HFF-Myc (cell line): ENCODE results near the gene CAV3.

Experiments
- DNase-seq: peaks from one replicate; pipeline ENCODE4 v3.0.0-alpha.2; 2011; ENCODE audit warnings: low read depth; ENCODE audit errors: extremely low read depth
- H3K4me3 ChIP-seq: replicated peaks from 2 replicates; pipeline ENCODE4 v1.5.1; 2011; ENCODE audit warnings: low read depth, mild to moderate bottlenecking, control low read depth, low read length
- TF ChIP-seq, protein P1 (sequence below): IDR thresholded peaks from 2 replicates; pipeline ENCODE4 v1.5.1; 2012; ENCODE audit warnings: mild to moderate bottlenecking, low read depth, low read length, control low read depth; ENCODE audit errors: missing control alignments

CAV3 gene

DNA sequence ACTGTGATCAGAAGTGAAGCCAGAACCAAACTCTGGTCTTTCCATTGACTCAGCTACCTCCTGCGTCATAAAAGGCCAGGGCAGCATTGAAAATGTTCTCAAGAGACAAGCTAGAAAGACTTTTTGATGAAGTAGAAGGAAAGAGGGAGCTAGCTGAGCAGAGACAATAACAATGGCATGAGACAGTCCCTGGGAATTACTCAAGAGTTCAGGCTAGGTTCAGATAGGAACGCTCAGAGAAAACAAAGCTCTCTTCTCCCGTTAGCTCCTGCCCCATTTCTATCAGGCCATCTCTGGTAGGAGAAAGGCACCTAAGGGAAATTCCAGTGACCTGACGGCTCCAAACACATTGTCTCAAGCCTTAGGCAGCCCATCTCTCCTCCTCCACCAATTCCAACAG is 42.8 kb downstream of the CAV3 start:
- no peak for DNase-seq
- TF ChIP-seq, protein P1, sequence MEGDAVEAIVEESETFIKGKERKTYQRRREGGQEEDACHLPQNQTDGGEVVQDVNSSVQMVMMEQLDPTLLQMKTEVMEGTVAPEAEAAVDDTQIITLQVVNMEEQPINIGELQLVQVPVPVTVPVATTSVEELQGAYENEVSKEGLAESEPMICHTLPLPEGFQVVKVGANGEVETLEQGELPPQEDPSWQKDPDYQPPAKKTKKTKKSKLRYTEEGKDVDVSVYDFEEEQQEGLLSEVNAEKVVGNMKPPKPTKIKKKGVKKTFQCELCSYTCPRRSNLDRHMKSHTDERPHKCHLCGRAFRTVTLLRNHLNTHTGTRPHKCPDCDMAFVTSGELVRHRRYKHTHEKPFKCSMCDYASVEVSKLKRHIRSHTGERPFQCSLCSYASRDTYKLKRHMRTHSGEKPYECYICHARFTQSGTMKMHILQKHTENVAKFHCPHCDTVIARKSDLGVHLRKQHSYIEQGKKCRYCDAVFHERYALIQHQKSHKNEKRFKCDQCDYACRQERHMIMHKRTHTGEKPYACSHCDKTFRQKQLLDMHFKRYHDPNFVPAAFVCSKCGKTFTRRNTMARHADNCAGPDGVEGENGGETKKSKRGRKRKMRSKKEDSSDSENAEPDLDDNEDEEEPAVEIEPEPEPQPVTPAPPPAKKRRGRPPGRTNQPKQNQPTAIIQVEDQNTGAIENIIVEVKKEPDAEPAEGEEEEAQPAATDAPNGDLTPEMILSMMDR = no peak
- H3K4me3 ChIP-seq = no peak overlapping the region

DNA sequence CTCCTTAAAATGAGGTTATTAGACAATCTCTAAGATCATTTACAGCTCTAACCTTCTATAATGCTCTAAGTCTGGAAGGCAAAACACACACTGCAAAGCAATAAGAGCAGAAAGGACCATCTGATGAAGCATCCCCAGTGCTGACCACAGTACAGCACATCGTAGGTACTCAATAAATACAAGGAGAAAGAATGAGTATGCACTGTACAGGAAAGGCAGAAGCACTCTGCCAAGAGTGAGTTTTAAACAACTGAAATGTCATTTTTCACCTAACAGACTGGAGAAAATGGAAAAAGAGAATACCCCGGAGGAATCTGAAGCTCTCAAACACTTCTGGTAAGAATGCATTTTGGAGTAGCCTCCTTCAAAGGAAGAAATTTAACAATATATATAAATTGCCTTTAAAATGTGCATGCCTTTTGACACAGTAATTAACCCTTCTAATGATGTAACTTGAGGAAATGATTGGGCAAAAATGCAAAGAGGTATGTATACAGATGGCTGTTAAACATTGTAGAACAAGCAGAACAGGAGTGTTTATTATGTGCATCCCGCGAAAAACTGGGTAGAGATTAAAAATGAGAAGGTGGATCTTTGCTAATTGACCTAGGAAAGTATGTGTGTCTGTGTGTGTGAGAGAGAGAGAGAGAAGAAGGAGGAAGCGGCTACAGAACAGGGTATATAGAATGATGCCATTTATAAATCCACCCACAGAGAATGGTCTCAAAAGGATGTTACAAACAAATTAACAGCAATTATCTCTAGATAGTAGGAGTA is 43.8 kb downstream of the CAV3 start:
- H3K4me3 ChIP-seq = no peak overlapping the region
- TF ChIP-seq, protein P1 = no peak
- no peak for DNase-seq

DNA sequence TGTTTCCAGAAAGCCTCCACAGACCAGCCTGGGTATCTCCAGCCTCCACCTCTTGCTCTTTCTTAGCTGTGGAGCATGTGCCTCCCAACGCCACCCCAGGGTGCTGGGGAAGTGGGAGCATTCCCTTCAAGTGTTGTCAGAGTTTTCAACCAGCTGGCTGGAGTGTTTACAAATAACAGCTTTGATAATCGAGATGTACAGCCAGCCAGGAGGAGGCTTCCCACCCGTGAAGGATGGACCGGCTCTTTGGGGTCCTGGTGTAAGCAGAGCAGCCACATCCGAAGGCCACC is 44.3 kb downstream of the CAV3 start:
- DNase-seq = no peak
- TF ChIP-seq, protein P1 = no peak

GRCh38 chr3:8778475-8778874 is 44.9 kb downstream of the CAV3 start:
- DNase-seq = no peak
- no peak overlapping the region for H3K4me3 ChIP-seq
- TF ChIP-seq, protein P1 = no peak

More for the DNA sequence above, 44.3 kb downstream of the CAV3 start:
- H3K4me3 ChIP-seq = no peak overlapping the region

DNA sequence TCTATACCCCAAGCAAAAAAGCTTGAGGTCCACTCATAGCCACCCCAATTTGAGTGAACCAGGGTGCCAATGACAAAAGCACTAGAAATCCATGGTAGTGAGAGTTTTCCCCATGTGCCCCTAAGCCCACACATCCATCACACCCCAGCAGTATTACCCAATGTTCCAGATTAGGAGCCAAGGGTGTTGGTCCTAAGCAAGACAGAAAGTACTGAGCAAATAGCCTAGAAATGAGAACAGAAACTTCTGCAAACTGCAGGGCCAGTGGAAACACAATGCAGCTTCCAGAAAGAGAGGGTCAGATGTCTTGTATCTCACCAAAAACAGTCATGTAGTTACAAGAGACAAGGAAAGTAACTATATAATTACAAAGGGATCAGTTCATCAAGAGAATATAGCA is 46.7 kb downstream of the CAV3 start:
- TF ChIP-seq, protein P1 = no peak
- no peak for DNase-seq
- no peak overlapping the region for H3K4me3 ChIP-seq

- TF ChIP-seq, protein P1 = no peak
- no peak for DNase-seq
- H3K4me3 ChIP-seq = no peak overlapping the region
Measured at GRCh38 chr3:8784676-8785435, 51.3 kb downstream of the CAV3 start.
